NCI-H774 (cell line): ENCODE results near the gene DNAJB1.
A peak's percentile ranks its signal among the peaks of the same experiment; 100 is the strongest.
"Not testable (repeated sequence)": the region's sequence is repeated elsewhere in the genome, so short reads cannot be mapped to it uniquely, and the experiment has no call there.

Source experiments
- DNase-seq: peaks from one replicate; lab custom pipeline; 2025; lab: John Stamatoyannopoulos, UW

Gene DNAJB1

DNA sequence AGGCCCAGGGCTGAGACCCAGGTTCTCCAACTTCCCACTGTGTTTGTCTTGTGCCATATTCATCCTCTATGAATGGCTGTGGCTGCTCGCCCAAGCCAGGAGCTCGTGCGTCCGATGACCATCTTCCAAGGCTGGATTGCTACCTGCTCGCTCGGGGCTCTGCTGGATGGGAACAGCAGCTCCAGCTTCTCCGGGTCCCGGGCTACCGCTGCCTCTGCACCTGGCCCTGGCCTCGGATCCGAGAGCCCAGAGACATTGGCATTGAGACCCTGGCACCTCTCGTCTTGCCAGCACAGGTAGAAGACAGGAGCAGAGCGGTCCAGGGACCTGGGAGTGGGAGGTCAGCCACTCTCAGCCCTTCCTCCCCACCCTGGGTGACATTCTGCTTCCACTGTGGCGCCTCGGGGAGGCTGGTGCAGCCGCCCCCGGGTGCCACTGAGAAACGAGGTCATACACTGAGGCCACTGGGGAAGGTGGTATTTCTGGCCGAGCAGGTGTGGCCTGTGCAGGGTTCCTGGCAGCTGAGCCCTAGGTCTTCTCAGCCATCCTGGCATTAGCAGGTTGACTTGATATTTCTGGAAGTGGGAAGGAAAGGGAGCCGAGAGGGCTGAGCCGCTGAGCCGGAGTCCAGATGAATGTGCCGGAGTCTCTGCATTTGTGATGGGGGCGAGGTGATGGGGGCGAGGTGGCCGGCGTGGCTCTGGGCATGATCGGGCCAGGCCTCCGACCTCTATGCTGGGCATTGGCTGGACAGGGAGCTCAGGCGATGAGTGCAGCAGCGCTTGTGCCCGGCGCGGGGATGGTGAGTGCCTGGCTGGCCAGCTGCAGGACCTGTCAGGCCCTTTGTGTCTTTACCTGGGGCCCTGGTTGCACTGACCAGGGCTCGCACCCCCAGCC is 35.1 kb upstream of the DNAJB1 start:
- no peak for DNase-seq

DNA sequence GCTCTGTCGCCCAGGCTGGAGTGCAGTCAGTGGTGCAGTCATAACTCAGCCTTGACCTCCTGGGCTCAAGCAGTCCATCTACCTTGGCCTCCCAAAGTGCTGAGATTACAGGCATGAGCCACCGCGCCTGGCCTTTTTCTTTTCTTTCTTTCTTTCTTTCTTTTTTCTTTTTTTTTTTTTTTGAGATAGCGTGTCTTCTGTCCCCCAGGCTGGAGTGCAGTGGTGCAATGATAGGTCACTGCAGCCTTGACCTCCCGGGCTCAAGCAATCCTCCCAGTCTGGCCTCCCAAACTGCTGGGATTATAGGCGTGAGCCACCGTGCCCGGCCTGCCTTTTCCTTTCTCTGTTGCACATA is 33.8 kb upstream of the DNAJB1 start:
- DNase-seq: not testable (repeated sequence)

DNA sequence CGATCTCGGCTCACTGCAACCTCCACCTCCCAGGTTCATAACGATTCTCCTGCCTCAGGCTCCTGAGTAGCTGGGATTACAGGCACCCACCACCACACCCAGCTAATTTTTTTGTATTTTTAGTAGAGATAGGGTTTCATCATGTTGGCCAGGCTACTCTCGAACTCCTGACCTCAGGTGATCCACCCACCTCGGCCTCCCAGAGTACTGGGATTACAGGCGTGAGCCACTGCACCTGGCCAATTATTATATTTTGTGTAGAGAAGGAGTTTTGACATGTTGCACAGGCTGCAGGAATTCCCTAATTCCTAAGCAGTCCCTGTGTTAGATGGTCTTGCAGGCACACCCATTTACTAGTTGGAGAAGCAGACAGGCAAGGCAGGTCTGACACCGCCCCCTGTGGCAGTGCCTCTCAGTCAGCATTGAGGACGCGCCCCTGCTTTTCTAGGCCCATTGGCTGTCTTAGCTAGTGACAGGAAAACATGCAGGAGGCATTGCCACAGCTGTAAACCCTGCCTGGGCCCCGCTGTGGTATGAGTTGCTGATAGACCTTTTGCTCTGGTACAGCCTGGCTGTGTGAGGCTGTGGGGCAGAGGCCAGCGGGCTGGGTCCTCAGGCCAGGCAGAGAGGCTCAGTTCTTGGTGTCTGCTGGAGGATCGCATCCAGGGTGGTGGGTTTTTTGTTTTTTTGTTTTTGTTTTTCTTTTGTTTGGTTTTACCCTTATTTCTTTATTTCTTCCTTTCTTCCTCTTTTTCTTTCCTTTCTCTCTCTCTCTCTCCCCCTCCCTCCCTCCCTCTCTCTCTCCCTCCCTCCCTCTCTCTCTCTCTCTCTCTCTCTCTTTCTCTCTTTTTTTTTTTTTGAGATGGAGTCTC is 33.2 kb upstream of the DNAJB1 start:
- DNase-seq: not testable (repeated sequence)

DNA sequence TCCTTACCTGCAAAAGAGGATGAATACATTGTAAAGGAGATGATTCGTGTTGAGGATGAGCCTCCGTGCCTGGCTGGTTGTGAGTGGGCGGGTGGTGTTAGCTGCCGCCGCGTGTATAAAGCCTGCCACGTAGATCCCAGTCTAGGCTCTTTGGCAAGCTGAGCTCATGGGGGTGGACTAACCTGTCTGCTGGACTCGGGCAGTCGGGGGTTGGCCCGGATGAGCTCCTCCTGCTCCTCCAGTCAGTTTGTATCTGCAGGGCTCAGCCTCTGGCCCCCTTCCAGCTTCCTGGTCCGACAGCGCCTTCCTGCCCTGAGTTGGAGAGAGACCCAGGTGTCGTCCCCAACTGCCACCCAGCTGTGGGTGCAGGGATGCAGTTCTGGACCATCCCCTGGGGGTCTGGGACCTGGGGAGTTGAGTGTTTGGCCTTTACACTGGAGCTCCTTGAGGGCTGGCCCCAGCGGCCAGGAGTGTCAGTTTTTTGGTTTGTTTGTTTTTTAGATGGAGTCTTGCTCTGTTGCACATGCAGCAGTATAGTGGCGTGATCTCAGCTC is 32.1 kb upstream of the DNAJB1 start:
- no peak for DNase-seq

DNA sequence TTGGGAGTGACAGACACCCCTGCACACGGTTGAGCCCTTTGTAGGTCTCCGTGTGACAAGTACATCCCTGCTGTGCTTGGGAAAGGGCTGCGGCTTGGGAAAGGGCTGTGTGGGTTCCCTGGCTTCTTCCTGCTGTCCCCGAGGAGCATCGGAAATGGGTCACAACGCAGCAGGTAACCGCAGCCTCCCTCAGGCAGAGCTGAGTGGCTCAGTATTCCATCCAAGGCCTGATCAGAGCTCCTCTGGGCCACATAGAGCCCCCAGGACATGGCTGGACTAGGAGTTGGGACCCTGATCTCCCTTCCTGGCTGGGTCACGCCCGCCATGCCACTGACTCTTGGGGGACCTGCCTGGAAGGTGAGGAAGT is 27.5 kb upstream of the DNAJB1 start:
- DNase-seq: no peak

DNA sequence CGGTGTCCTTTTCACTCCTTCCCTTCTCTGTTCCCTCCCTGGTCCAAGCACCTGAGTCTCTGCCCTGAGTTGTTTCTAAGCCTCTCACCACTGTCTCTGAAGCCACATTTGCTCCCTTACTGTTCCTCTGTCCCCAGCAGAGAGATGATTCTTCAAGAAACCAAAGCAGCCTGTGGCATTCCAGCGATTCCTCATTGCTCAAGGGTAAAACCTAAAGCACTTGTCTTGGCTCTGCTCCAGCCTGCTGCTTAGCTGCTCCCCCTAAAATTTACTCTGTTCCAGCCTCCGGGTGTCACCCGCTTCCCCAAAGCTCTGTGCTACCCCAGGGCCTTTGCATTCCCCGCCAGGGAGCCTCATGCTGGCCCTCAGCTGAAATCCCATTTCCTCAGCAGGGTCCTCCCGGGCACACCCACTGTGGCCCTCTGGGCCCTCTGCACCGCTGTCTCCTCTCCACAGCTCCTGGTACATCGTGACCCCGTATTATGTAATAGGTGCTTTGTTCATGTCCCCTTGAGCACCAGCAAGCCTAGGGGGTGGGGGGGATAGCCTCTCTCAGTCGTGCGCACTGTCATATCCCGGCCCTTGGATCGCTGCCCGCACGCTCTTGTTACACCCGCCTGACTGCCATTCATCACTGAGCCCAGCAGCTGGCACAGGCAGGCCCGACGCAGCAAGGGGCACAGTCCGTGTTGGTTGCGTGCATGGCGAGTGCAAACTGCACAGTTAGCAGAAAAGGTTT is 26.9 kb upstream of the DNAJB1 start:
- DNase-seq: peak; percentile 73

DNA sequence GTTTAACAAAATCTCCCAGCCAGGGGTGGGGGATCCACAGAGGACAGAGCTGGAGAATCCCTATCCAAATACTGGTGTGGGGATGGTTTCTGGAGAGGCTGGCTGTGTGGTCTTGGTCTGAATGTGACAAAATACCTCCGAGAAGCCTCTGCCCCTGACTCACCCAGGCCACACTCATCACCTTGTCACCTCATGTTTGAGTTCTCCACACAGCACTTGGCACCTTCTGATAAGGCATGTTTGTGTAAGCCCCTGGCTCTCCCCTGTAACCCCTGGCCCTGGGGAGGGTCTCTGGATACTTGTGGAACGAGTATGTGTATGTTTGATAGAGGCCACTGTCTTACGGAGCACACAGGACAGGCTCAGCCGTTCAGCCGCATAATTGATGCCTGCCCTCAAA is 25.9 kb upstream of the DNAJB1 start:
- DNase-seq: no peak

DNA sequence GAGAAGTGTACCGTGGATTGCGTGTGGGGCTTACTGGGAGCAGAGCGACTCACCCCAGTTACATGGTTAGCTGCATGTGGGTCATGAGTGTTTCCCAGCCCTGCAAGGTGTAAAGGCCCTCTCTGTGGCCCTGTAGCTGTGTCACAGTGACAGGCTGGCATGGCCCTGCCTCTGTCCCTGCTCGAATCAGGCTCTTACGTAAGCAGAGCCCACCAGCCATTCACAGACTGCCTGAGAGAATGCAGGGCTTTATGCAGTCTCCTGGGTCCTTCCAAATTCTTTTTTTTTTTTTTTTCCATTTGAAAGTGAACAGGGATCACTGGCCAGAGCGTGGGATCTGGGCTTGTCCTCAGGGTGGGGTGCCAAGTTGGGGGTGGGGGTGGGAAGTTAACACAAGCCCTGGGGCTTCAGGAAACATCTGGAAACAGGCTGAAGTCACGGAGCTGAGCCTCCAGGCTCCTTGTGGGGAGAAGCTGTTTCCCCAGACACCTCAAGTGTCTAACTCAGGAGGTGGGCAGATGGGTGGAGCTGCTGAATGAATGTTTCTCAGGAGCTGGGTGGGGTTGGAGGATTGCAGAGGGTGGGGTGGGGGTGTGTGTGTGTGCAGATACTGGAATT is 24.6 kb upstream of the DNAJB1 start:
- no peak for DNase-seq

DNA sequence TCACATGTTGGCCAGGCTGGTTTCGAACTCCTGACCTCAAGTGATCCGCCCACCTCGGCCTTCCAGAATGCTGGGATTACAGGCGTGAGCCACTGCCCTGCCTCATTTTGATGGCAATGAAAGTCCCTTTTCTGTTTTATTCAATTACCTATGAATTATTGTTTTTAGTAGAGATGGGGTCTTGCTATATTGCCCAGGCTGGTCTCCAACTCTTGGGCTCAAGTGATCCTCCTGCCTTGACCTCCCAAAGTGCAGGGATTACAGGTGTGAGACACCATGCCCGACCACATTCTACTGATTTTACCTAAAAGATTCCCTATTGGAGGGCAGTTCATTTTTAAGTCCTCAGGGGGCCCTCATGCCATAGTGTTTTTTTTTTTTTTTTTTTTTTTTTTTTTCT is 23.8 kb upstream of the DNAJB1 start:
- DNase-seq: not testable (repeated sequence)

DNA sequence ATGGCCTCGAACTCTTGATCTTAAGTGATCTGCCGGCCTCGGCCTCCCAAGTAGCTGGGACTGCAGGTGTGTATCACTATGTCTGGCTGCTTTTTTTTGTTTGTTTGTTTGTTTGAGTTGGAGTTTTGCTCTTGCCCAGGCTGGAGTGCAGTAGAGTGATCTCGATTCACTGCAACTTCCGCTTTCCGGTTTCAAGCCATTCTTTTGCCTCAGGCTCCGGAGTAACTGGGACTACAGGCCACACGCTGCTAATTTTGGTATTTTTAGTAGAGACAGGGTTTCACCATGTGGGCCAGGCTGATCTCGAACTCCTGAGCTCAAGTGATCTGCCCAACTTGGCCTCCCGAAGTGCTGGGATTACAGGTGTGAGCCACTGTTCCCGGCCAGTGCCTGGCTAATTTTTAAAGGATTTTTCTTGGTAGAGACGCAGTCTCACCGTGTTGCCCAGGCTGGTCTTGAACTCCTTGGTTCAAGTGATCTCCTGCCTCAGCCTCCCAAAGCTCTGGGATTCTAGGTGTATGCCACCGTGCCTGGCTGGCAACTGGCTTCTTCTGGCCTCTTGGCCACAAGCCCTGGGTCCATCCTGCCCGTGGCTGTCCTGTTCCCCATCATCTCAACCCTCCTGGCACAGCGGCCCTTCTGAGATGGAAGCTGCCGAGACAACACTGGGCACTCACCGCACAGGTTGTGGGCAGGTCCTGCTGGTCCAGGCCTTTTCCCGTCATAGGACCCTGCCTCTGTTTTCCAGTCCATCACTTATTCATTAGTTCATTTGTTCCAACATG is 22.7 kb upstream of the DNAJB1 start:
- no peak for DNase-seq

DNA sequence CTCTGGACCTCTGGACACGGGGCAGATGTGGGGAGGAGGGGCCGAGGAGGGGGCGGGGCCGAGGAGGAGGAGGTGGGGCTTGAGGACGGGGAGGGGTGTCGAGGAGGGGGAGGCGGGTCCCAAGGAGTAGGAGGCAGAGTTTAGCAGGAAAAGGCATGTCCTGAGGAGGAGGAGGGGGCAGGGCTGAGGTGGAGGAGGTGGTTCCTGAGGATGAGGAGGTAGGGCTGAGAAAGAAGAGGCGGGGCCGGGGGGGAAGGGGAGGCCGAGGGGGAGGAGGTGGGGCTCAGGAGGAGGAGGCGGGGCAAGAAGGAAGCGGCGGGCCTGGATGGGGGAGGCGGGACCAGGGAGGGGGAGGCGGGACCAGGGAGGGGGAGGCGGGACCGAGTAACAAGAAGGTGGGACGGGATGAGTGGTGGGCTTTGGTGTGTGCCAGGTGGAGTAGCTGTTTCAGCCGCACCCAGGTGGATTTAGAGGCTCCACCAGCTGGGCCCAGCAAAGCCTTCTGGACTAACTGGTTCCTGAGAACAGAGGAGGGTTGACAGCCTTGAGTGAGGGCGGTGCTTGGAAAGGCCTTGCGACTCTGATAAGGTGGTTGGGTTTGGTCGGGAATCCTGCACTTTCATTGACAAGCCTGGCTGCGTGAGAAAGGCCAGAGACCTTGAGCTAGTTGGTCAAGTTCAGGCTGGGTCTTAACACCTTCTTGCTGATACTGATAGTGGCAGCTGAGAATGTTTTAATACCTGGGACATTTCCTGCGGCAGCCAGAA is 18.9 kb upstream of the DNAJB1 start:
- no peak for DNase-seq

DNA sequence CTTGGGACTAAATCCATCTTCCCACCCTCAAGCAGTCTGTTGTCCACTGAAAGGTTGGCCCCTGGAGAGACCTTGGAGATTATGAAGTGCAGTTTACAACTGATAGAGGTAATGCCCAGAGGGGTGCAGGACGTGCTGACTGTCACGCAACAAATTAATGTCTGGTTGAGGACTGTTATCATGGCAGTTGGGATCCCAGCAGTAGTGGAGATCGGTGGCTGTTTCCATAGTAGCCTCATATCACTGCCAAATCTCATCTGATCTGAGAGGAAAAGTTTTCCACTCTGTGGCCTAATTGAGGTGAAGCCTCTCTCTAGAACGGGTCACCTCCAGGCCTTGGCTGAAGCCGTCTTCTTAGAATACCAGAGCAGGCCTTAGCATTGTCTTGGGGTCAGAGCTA is 15.3 kb upstream of the DNAJB1 start:
- DNase-seq: no peak

DNA sequence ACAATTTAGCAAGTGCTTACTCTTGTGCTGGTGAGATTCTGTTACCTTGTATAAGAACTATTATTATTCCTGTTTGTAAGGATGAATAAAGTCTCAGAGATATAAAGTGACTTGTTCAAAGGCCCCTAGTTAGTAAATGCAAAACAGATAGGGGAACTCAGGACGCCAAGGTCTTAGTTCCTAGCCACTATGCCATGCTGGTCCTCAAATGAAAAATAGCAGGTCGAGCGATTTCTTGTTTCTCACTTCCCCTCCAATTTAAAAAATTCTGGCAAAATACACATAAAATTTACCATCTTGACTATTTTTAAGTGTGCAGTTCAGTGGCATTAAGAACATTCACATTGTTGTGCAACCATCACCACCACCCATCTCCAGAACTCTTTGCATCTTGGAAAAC is 12.3 kb upstream of the DNAJB1 start:
- no peak for DNase-seq

DNA sequence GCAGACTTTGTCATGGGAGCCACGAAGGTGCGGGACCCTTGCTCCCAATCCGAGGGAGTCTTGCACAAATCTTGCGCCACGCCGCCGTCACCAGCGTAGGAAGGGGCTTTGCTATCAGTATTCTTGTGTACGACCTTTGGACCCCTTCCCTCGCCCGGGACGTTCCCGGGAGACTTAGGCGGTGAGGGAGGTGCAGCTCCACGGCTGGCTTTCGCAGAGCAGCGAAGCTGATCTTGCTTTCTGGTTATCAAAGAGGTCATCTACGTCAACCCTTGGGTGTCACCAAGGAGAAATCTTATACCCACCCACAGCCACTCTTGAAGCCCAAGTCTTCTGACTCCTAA is 11.8 kb upstream of the DNAJB1 start:
- DNase-seq: no peak

DNA sequence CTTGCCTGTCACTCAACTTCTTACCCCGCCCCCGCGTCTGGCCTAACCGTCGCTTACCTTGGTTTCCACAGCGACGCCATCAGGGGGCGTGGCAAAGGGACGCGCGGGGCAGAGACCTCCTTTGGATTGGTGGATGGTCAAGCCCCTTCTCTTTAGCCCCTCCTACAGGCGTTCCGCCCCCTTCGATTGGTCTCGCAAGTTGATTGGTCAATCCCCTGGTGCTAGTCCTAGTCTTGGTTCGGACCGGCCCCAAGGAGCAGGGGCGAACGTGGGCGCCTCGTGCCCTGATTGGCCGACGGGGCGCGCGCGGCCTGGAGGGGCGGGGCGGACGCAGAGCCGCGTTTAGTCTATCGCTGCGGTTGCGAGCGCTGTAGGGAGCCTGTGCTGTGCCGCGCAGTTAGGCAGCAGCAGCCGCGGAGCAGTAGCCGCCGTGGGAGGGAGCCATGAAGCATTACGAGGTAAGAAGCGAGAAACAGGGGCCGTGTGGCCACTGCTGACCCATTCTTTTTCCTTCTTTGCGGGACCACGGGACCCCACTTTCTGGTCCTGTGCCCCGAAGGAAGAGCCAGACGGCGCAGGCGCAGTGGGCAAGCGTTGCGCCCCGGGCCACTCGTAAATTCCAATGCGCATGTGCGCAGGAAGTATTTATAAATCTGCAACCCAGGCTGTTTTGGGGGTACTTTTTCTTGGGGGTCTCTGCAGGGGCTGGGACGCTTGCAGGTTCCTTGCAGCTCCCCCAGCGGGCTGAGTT is 11.2 kb upstream of the DNAJB1 start, which contains the start of gene TECR:
TECR (plus strand) TSS at position 341 of the 751 bp plus-strand sequence; CDS start at position 444, 103 bp downstream.
- DNase-seq: peak; percentile 99

DNA sequence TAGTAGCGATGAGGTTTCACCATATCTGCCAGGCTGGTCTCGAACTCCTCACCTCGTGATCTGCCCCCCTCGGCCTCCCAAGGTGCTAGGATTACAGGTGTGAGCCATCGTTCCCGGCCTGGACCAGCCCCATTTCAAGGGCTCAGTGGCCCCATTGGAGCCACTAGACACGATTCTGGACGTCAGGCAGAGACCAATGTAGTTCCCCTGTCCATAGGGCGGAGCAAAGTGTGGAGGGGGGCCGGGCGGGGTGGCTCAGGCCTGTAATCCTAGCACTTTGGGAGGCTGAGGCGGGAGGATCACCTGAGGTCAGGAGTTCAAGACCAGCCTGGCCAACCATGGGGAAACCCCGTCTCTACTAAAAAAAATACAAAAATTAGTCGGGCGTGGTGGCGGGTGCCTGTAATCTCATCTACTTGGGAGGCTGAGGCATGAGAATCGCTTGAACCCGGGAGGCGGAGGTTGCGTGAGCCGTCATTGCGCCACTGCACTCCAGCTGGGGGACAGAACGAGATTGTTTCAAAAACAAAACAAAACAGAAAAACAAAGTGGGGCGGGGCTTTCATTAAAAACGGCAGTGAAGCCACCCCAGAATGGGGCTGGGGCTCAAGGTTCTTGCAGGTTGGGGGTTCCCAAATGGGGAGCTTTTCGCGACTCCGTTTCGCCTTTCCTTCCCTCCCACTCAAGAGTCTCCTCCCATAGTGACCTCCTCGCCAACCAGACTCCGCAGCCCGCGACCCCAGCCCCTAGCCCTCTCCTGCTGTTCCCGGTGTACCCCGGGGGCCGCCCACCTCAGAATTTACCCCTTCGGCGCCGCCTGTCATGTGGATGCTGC is 10.4 kb upstream of the DNAJB1 start:
- DNase-seq: no peak

DNA sequence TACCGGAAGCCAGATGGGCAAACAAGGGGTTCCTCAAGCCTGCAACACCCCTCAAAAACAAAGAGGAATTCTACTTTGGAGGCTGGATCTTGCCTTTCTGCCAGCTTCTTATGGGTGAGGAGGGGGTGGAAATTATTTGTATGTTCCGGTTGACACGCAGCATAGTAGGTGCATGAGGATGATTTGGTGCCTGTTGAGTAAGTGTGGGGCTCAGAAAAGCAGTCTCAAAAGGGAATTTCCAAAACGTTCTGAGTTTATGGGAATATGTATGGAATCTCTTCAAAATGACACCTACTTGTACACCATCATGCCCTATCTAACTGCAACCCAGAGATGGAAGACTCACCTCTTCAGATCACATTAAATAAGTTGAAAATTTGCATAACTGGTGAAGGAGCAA is 8.2 kb upstream of the DNAJB1 start:
- no peak for DNase-seq

DNA sequence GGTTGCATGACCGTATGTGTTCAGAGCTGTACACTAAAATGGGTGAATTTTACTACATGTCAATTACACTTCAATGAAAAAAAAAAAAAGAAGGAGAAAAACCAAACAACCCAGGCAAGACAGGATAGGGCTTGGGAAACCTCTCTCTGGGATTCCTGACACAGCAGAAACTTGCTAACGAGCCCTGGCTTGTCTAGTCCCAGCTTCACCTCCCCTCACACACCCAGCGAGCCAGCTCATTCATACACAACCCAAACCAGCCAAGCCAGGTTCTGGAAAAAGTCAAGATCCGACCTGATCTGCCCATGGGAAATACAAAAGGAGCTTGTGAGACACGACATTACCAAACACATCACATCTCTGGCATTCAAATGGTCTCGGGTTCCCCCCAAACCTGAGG is 7.5 kb upstream of the DNAJB1 start:
- no peak for DNase-seq

DNA sequence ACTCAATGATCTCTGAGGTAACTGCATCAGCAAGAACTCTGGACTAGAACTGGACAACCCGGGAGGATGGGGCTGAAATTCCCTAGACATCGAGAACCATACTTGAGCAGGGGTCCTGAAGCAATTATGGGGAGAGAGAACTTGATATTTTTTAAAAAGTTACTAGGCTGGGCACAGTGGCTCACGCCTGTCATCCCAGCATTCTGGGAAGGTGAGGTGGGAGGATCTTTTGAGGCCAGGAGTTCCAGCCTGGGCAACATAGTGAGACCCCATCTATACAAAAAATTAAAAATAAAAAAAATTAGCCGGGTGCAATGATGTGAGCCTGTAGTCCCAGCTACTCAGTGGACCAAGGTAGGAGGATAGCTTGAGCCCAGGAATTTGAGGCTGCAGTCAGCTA is 2.3 kb upstream of the DNAJB1 start:
- no peak for DNase-seq
